HG02938 (cell line): ENCODE results near the gene NEK2.
A peak's percentile ranks its signal among the peaks of the same experiment; 100 is the strongest.
"Not testable (repeated sequence)": the region's sequence is repeated elsewhere in the genome, so short reads cannot be mapped to it uniquely, and the experiment has no call there.

ENCODE experiments used
- ATAC-seq: cut with Tn5 transposase; IDR thresholded peaks from one replicate; pipeline ENCODE4 v1.9.1; 2021; ENCODE audit warnings: mild to moderate bottlenecking, moderate library complexity; ENCODE audit not compliant: unreplicated experiment

The NEK2 gene

GRCh38 chr1:211695135-211695816 lies 19.9 kb upstream of the NEK2 start:
- ATAC-seq, result peak; percentile 50

- not testable (repeated sequence) for ATAC-seq
Observed at GRCh38 chr1:211693911-211694310, 18.5 kb upstream of the NEK2 start.

GRCh38 chr1:211688421-211688820 lies 13.0 kb upstream of the NEK2 start:
- no peak for ATAC-seq

- no peak for ATAC-seq
Observed at GRCh38 chr1:211687462-211688215, 12.2 kb upstream of the NEK2 start.

GRCh38 chr1:211685823-211686222 lies 10.4 kb upstream of the NEK2 start:
- no peak for ATAC-seq

GRCh38 chr1:211684791-211685190 lies 9.4 kb upstream of the NEK2 start:
- ATAC-seq, result no peak

GRCh38 chr1:211684331-211684730 lies 8.9 kb upstream of the NEK2 start:
- no peak for ATAC-seq

- no peak for ATAC-seq
Observed at GRCh38 chr1:211683396-211684297, 8.2 kb upstream of the NEK2 start.

GRCh38 chr1:211682186-211682585 lies 6.8 kb upstream of the NEK2 start:
- not testable (repeated sequence) for ATAC-seq

- peak; percentile 78 for ATAC-seq
Observed at GRCh38 chr1:211680752-211681327, 5.4 kb upstream of the NEK2 start.

- ATAC-seq, result no peak
Observed at GRCh38 chr1:211677659-211678058, 2.2 kb upstream of the NEK2 start.

- ATAC-seq, result no peak
Observed at GRCh38 chr1:211676761-211677160, 1.3 kb upstream of the NEK2 start.

- ATAC-seq, result no peak
Observed at GRCh38 chr1:211676106-211676583, 724 bp upstream of the NEK2 start.

- no peak for ATAC-seq
Observed at GRCh38 chr1:211667065-211667617, 8.3 kb downstream of the NEK2 start.

GRCh38 chr1:211660718-211661222 lies 14.7 kb downstream of the NEK2 start:
- ATAC-seq, result no peak

- ATAC-seq, result no peak
Observed at GRCh38 chr1:211656728-211657127, 18.7 kb downstream of the NEK2 start.

- peak; percentile 74 for ATAC-seq
Observed at GRCh38 chr1:211654838-211655787, 20.3 kb downstream of the NEK2 start.

GRCh38 chr1:211653959-211654496 lies 21.4 kb downstream of the NEK2 start:
- ATAC-seq, result no peak

- no peak for ATAC-seq
Observed at GRCh38 chr1:211653293-211653692, 22.1 kb downstream of the NEK2 start.
